OCI-LY1 (cell line): ENCODE data around the gene ETV6.

ENCODE experiments used
- EZH2 ChIP-seq: fragments of 200-600 bp; sonication (generic), shearing (Covaris generic); IDR thresholded peaks from 2 replicates; pipeline ENCODE4 v1.8.0; 2017; ENCODE audit warnings: borderline replicate concordance, mixed run types, mild to moderate bottlenecking, antibody characterized with exemption, low read length, moderate library complexity, mixed read lengths
- TF ChIP-seq, protein P1 (sequence below): fragments of 200-600 bp; sonication (generic), shearing (Covaris generic); IDR thresholded peaks from 2 replicates; pipeline ENCODE4 v1.5.1; 2017; ENCODE audit warnings: mild to moderate bottlenecking, antibody characterized with exemption, low read length, moderate library complexity, mixed read lengths

DNA sequence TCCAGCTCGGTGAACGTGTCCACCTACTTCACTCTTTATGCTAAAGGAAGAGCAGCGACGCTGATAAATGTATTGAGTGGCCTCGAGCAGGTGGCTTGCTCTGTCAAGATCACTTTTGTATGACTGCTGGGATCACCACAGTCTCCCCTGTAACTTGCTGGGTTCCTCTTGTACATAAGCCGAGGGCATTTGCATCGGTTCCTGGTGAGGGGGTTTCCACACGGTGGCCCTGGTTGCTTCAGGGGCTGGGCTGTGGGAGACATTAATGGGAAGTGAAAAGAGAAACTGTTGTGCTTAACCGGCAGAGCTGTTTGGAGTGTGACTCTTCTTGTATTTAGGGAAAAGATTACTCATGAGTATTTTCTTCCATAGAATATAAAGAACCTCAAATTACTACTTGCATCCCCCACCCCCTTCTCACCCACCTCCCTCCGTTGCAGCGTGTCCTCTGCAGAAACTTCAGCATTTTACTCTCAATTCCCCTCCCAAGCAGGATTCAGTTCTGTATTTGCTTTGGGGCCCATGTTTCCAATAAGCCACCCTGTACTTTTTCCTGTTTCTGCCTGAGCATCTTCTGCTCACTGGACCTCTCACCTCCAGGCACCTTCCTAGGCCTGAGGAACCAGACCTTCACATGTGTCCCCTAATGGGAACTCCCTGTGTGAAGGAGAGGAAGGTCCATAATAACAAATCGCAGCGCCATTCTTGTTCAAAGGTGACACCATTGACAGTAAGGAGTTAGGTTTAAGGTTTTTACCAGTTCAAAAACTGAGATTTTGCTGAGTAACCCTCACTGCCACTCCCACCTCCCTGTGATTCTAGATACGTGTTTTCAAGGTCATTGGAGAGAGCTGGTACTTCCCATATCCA, 187.0 kb downstream of the ETV6 start:
- TF ChIP-seq, protein P1, sequence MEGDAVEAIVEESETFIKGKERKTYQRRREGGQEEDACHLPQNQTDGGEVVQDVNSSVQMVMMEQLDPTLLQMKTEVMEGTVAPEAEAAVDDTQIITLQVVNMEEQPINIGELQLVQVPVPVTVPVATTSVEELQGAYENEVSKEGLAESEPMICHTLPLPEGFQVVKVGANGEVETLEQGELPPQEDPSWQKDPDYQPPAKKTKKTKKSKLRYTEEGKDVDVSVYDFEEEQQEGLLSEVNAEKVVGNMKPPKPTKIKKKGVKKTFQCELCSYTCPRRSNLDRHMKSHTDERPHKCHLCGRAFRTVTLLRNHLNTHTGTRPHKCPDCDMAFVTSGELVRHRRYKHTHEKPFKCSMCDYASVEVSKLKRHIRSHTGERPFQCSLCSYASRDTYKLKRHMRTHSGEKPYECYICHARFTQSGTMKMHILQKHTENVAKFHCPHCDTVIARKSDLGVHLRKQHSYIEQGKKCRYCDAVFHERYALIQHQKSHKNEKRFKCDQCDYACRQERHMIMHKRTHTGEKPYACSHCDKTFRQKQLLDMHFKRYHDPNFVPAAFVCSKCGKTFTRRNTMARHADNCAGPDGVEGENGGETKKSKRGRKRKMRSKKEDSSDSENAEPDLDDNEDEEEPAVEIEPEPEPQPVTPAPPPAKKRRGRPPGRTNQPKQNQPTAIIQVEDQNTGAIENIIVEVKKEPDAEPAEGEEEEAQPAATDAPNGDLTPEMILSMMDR: no peak
- no peak for TF ChIP-seq EZH2
